GM19099 (cell line): Measurements from ENCODE around the gene GSE1.

Experiments
- POLR2A ChIP-seq: IDR thresholded peaks from 3 replicates; pipeline ENCODE4 v1.6.1; 2011; ENCODE audit warnings: low read depth; ENCODE audit not compliant: insufficient read length; ENCODE audit errors: extremely low read depth

Gene GSE1

DNA sequence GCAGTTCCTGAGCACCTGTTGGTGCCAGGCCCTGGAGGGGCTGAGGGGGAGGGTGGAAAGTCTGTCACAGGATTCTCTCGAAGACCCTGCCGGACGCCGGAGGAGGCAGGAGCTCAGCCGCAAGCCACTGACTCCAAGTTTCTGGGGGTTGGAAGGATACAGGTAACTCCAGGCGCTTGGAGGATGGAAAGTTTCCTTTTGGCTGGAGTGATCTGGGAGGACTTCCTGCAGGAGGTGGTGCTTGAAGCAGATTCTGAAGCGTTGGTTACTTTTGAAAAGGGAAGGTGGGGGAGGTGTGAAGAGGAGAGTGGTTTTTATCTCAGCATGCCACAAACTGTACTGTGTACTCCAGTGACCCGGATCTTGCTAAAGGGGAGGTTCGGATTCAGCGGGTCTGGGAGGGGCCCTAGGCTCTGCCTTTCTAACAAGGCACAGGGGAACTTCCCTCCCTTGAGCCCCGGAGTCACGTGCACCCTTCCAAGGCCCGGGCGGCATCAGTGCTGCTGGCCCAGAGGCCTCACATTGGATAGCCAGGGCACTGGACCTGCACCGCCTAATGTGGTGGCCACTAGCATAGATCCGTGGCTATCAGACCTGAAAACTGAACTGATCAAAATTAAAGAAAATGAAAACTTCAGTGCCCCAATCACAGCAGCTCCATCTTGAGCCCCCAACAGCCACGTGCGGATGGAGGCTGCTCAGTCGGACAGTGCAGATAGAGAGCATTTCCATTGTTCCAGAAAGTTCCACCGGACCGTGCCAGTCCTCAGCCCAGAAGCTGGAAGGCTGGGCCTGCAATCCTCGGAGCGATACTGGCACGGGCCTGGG is 42.2 kb upstream of the GSE1 start:
- TF ChIP-seq POLR2A: no peak

DNA sequence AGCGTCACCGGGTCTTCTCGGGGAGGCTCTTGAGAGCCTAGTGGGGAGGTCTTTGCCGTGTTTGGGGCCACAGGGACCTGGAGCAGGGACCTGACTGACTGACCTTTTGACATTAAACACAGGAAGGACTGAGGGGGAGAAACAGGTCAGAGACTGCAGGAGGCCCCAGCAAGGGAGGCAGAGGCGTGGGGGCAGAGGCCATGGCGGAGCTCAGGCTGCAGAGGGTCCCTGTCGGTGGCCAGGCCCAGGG is 41.6 kb upstream of the GSE1 start:
- no peak for TF ChIP-seq POLR2A

GRCh38 chr16:85571813-85572619 is 41.1 kb upstream of the GSE1 start:
- no peak for TF ChIP-seq POLR2A

DNA sequence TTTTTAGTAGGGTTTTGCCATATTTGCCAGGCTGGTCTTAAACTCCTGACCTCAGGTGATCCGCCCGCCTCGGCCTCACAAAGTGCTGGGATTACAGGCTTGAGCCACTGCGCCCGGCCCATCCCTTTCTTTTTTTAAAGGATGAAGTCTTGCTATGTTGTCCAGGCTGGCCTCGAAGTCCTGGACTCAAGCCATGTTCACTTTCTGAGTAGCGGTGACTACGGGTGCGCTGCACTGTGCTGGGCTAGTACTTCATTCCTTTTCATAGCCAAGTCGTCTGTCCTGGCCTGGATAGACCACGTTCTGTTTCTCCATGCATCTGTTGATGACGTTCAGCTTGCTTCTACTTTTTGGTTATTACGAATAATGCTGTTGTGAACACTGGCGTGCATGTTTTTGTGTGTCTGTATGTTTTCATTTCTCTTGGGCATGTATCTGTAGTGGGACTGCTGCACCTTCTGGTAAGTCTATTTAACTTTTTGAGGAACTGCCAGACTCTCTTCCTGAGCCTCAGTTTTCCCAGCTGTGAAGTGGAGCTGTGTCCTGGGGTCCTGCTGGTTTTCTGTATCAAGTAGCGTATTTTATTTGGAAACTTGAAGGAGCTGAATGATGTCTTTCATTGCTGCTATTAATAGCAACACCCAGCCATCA is 40.0 kb upstream of the GSE1 start:
- TF ChIP-seq POLR2A: no peak

- TF ChIP-seq POLR2A: no peak
Observed at GRCh38 chr16:85573696-85574641, 39.2 kb upstream of the GSE1 start.

GRCh38 chr16:85574672-85575475 is 38.2 kb upstream of the GSE1 start:
- TF ChIP-seq POLR2A: no peak

GRCh38 chr16:85575920-85576319 is 37.2 kb upstream of the GSE1 start:
- TF ChIP-seq POLR2A: no peak

DNA sequence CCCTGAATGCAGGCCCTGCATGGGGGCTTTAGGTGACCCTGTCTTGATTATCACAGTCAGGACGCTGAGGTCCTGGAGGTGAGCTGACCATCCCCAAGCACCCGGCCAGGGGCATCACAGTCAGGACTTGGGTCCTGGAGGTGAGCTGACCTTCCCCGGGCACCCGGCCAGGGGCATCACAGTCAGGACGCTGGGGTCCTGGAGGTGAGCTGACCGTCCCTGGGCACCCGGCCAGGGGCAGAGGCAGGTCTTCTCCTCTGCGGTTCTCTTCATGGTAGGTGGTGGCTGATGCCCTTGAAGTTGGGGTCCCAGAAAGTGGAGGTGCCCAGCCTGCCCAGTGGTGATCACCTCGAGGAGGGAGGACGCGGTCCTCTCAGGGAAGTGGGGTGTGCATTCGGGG is 36.2 kb upstream of the GSE1 start:
- no peak for TF ChIP-seq POLR2A

DNA sequence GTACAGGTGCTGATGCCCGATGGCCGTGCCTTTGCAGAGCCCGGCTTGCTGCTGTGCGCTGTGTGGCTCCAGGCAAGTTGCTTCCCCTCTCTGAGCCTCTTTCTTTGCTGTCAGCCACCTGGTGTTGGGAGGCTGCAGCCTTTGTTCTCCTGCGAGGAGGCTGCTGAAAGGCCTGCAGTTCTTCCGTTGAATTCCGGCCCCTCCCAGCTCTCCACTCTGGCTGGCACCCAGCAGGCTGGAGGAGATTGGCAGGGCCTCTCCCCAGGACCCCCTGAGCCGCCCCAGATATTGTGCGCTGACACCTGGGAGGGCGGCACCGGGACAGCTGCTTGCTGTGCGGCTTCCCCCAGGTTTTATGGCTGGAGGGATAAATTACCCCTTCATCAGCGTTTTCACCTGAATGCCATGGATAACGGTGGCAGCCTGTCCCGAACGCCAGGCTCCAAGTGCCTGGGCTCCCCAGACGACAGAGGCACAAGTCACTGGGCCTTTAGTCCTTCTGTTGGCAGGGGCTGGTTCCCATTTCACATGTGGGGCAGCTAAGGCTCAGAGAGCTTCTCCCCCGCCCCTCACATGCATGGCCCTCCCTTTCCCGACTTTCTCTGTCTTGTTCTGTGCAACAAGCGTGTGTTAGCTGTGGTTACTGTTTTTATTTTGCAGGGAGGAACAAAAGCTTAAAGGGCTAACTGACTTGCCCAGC is 35.1 kb upstream of the GSE1 start:
- TF ChIP-seq POLR2A: no peak

DNA sequence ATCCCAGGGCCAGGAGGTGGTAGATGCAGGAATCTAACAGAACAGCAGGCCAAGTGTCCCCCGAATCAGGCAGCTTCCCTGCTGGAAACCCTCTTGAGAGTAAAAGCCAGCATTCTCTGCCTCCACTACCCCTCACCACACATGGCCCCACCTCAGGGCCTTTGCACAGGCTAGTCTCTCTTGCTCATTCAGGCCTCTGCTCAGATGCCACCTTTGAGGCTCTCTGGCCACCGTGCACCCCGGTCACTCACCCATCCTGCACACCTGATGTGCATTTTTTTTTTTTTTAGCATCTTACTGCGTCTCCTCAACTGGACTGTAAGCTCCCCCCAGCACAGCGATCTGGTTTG is 34.5 kb upstream of the GSE1 start:
- no peak for TF ChIP-seq POLR2A

DNA sequence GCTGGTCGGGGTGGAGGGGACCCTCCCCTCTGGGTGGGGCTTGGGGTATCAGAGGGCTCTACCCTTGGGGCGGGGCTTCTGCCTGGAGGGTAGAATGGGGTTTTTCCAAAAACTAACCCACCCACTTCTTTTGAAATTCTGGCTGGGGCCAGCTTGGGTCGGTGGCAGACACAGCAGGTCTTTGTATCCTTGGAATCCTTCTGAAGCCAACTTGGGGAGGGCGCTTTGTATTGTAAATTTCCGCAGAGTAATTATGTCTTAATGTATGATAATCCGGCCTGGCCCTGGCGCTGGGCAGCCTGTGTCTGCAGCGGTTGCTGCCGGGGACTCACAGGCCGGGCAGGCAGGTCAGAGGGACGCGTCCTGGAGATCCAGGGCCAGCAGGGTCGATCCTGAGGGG is 33.9 kb upstream of the GSE1 start:
- TF ChIP-seq POLR2A: no peak

DNA sequence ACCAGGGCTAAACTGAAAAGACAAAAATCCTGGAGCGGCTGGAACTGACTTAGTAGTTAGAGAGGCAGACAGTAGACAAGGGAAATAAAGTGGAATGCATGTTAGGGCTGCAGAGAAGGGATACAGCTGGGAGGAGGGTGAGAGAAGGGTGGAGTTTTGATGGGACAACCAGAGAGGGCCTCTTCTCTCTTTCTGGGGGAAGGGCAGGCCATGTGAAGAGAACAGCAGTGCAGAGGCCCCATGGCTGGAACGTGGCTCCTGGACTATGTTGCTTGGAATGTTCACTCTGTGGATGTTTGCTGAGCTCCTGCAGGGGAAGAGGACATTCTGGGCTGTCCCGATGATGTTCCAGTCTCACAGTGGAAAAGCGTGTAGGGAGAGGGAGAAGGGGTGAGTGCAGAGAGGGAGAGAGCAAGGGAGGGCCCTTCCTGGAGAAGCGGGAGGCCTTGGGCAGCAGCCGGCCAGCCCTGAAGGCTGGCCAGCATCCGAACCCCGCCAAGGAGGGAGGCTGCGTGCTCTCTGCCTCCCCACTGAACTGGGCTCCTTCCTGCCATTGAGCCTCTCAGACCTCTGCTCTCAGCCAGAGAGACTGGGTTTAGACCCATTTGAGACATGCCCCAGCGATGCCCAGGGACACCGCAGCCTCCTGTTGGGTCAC is 33.1 kb upstream of the GSE1 start:
- no peak for TF ChIP-seq POLR2A

- no peak for TF ChIP-seq POLR2A
Observed at GRCh38 chr16:85580684-85581083, 32.4 kb upstream of the GSE1 start.
